ENCODE data around the gene SDK1.

- TF ChIP-seq CTCF (conservative IDR thresholded peaks at IDR 0.05; ENCODE audit: low read length) = no peak
- no peak for TF ChIP-seq EZH2phosphoT487 (IDR thresholded peaks at IDR 0.05; ENCODE audit: borderline replicate concordance, low read depth, low read length)
Observed at GRCh38 chr7:3591944-3592343, 290.9 kb downstream of the SDK1 start.

All from OCI-LY7 (cell line).